T-helper 22 cell (primary cell): ENCODE data around the gene IWS1.
"Not testable (repeated sequence)": the region's sequence is repeated elsewhere in the genome, so short reads cannot be mapped to it uniquely, and the experiment has no call there.

ENCODE experiments used
- DNase-seq: peaks from one replicate; pipeline ENCODE4 v3.0.0-alpha.2; 2020; ENCODE audit warnings: low read depth

IWS1 gene

GRCh38 chr2:127527001-127527804 is 914 bp upstream of the IWS1 start:
- no peak for DNase-seq

GRCh38 chr2:127525691-127526131 is 578 bp downstream of the IWS1 start:
- DNase-seq = no peak

GRCh38 chr2:127524198-127524834 is 2.0 kb downstream of the IWS1 start:
- DNase-seq = not testable (repeated sequence)

- DNase-seq = no peak
Observed at GRCh38 chr2:127523269-127523939, 2.9 kb downstream of the IWS1 start.

GRCh38 chr2:127520424-127520823 is 5.9 kb downstream of the IWS1 start:
- DNase-seq = no peak

- DNase-seq = no peak
Observed at GRCh38 chr2:127517465-127517864, 8.8 kb downstream of the IWS1 start.

- DNase-seq = no peak
Observed at GRCh38 chr2:127516041-127516762, 10.1 kb downstream of the IWS1 start.

- no peak for DNase-seq
Observed at GRCh38 chr2:127515383-127515915, 10.8 kb downstream of the IWS1 start.

GRCh38 chr2:127514485-127514884 is 11.8 kb downstream of the IWS1 start:
- no peak for DNase-seq

GRCh38 chr2:127514076-127514475 is 12.2 kb downstream of the IWS1 start:
- no peak for DNase-seq

GRCh38 chr2:127512362-127512761 is 13.9 kb downstream of the IWS1 start:
- DNase-seq = no peak

GRCh38 chr2:127511917-127512316 is 14.4 kb downstream of the IWS1 start:
- no peak for DNase-seq

GRCh38 chr2:127511090-127511695 is 15.1 kb downstream of the IWS1 start:
- no peak for DNase-seq

GRCh38 chr2:127510073-127510472 is 16.2 kb downstream of the IWS1 start:
- DNase-seq = no peak

GRCh38 chr2:127508631-127509034 is 17.7 kb downstream of the IWS1 start:
- DNase-seq = no peak

- DNase-seq = no peak
Observed at GRCh38 chr2:127508023-127508630, 18.2 kb downstream of the IWS1 start.

- DNase-seq = no peak
Observed at GRCh38 chr2:127506510-127506909, 19.8 kb downstream of the IWS1 start.

- DNase-seq = no peak
Observed at GRCh38 chr2:127504552-127505430, 21.5 kb downstream of the IWS1 start.

GRCh38 chr2:127503491-127503890 is 22.8 kb downstream of the IWS1 start:
- no peak for DNase-seq

GRCh38 chr2:127498386-127498785 is 27.9 kb downstream of the IWS1 start:
- no peak for DNase-seq
